Esophagus squamous epithelium (tissue), 4 donors: ENCODE data around the gene CST8.

ENCODE experiments used
- CTCF ChIP-seq, 6 experiments: fragments of 450-650 bp in 4 of 6; fragments of 200-600 bp in 2 of 6; sonication (generic) in 2 of 6; IDR thresholded peaks; one replicate each; pipeline ENCODE4 v1.5.1; 2016 to 2019; ENCODE audit warnings: antibody characterized with exemption in 6 of 6, mild to moderate bottlenecking in 4 of 6, moderate library complexity in 4 of 6
- POLR2A ChIP-seq, 4 donors: fragments of 450-650 bp; IDR thresholded peaks; one replicate each; pipeline ENCODE4 v1.6.1; 2017; ENCODE audit warnings: antibody characterized with exemption in 4 of 4, mild to moderate bottlenecking in 4 of 4, moderate library complexity in 3 of 4

DNA sequence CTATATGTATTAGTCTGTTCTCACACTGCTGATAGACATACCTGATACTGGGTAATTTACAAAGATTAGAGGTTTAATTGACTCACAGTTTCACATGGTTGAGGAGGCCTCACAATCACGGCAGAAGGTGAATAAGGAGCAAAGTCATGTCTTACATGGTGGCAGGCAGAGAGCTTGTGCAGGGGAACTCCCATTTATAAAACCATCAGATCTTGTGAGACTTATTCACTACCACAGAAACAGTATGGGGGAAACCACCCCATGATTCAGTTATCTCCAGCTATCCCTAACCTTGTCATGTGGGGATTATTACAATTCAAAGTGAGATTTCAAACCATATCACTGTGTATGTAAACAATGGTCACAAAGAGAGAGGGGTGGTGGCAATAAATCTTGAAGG is 6.6 kb downstream of the CST8 start:
- TF ChIP-seq CTCF (IDR thresholded peaks at IDR 0.05), result no peak
- TF ChIP-seq POLR2A (IDR thresholded peaks at IDR 0.05), result no peak
